GM12891 (cell line): ENCODE data around the gene PQBP1.
A peak's percentile ranks its signal among the peaks of the same experiment; 100 is the strongest.

Experiments used
- DNase-seq: peaks from one replicate; pipeline ENCODE4 v3.0.0; 2011; ENCODE audit warnings: low spot score; ENCODE audit not compliant: insufficient read length
- FAIRE-seq: peaks from 2 replicates; lab custom pipeline; 2011; peaks lifted over from hg19 to GRCh38; lab: Jason Lieb, UNC
- PAX5 ChIP-seq: IDR thresholded peaks from 2 replicates; pipeline ENCODE4 v1.6.1; 2011; ENCODE audit warnings: low read length, moderate library complexity, mild to moderate bottlenecking; ENCODE audit not compliant: insufficient read depth, severe bottlenecking
- POLR2A ChIP-seq: IDR thresholded peaks from 2 replicates; pipeline ENCODE4 v1.6.1; 2011; ENCODE audit warnings: low read depth, low read length, control low read depth
- POLR2AphosphoS5 ChIP-seq: IDR thresholded peaks from 2 replicates; pipeline ENCODE4 v1.6.1; 2011; ENCODE audit warnings: low read depth, low read length, control low read depth
- POU2F2 ChIP-seq: IDR thresholded peaks from 2 replicates; pipeline ENCODE4 v1.6.1; 2011; ENCODE audit warnings: low read depth, mild to moderate bottlenecking, control low read depth, low read length, moderate library complexity
- SPI1 ChIP-seq: IDR thresholded peaks from 2 replicates; pipeline ENCODE4 v1.6.1; 2011; ENCODE audit warnings: low read depth, low read length, control low read depth
- TAF1 ChIP-seq: IDR thresholded peaks from 2 replicates; pipeline ENCODE4 v1.6.1; 2011; ENCODE audit warnings: low read depth, low read length, control low read depth

The PQBP1 gene

DNA sequence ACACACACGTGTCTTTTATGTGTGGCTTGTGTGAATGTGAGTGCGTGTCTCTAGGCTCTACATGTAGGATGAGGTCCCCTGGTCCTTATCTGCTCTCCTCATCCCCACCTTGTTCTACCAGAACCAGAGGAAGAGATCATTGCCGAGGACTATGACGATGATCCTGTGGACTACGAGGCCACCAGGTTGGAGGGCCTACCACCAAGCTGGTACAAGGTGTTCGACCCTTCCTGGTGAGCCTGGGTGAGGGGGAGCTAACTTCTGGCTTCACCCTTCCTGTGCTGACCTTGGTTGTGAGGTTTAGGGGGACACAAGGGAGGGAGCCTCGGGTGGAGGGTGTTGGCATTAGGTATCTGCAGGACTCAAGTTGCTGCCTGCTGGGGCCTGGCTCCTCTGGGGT lies 3.3 kb downstream of the PQBP1 start:
- DNase-seq: no peak
- no peak for TF ChIP-seq PAX5
- TF ChIP-seq POLR2A: no peak
- TF ChIP-seq SPI1: no peak
- no peak for TF ChIP-seq TAF1
- TF ChIP-seq POU2F2: no peak
- TF ChIP-seq POLR2AphosphoS5: no peak
- no peak for FAIRE-seq

DNA sequence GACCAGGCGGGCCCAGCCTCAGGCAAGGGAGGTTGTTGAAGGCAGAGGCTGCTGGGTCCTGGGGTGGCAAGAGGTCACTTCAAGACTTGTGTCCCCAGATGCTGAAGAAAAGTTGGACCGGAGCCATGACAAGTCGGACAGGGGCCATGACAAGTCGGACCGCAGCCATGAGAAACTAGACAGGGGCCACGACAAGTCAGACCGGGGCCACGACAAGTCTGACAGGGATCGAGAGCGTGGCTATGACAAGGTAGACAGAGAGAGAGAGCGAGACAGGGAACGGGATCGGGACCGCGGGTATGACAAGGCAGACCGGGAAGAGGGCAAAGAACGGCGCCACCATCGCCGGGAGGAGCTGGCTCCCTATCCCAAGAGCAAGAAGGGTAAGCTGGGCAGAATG lies 4.4 kb downstream of the PQBP1 start:
- DNase-seq: no peak
- FAIRE-seq: no peak
- TF ChIP-seq PAX5: no peak
- TF ChIP-seq SPI1: no peak
- TF ChIP-seq POLR2A: 0 out of 2 replicates have a peak, but pooled peaks have one; percentile 29

- DNase-seq: no peak
- no peak for FAIRE-seq
- TF ChIP-seq PAX5 (no peak), POU2F2 (no peak), POLR2AphosphoS5 (no peak), TAF1 (no peak), POLR2A (no peak), SPI1 (no peak)
Observed at GRCh38 chrX:48902776-48903175, 5.0 kb downstream of the PQBP1 start.

GRCh38 chrX:48903290-48903689 lies 5.6 kb downstream of the PQBP1 start:
- DNase-seq (no peak), FAIRE-seq (no peak)
- no peak; the same call in 1 of the 2 replicates for TF ChIP-seq POLR2A
- TF ChIP-seq SPI1: no peak
- no peak for TF ChIP-seq POU2F2

- FAIRE-seq (no peak), DNase-seq (no peak)
- no peak for TF ChIP-seq POU2F2
- TF ChIP-seq SPI1: no peak
- TF ChIP-seq POLR2AphosphoS5: no peak
Observed at GRCh38 chrX:48904180-48904579, 6.5 kb downstream of the PQBP1 start.

- FAIRE-seq (no peak), DNase-seq (no peak)
- no peak for TF ChIP-seq TAF1
- TF ChIP-seq POLR2AphosphoS5: no peak
- no peak for TF ChIP-seq POLR2A
- no peak for TF ChIP-seq SPI1
- no peak for TF ChIP-seq POU2F2
- no peak for TF ChIP-seq PAX5
Observed at GRCh38 chrX:48904626-48905025, 6.9 kb downstream of the PQBP1 start.

DNA sequence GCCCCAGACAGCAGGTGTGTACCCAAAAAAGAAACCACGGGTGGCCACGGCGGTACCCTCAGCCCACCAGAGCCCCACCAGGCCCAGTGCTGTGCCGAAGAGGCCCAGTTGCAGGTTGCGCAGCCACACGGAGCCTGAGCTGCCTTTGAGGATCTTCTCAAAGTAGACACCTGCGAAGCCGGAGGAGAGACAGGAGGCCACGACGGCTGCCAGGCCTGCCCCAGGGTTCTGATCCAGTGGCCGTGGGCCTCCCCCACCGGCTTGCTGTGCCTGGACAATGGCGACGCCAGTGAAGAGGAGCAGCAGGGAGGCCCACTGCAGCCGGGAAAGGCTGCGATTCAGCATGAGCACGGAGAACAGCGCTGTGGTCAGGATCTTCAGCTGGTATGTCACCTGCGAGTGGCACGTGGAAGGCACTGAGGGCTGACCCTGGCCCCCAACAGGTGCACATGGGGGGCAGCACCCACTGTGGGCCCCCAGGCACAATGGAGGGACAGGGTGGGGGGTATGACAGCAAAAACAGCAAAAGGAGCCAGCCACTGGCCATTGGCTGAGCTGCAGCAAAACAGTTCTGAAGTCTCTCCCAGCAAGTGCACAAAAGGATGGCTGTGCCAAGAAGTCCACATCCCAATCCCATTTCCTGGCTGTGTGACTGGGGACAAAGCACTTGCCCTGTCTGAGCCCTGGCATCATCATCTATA lies 7.5 kb downstream of the PQBP1 start:
- FAIRE-seq: no peak
- TF ChIP-seq POLR2A (no peak), SPI1 (no peak), POLR2AphosphoS5 (no peak), PAX5 (no peak), POU2F2 (no peak), TAF1 (no peak)
- no peak for DNase-seq

- TF ChIP-seq POLR2AphosphoS5 (no peak), POLR2A (no peak), PAX5 (no peak), POU2F2 (no peak), TAF1 (no peak), SPI1 (no peak)
- DNase-seq (no peak), FAIRE-seq (no peak)
Observed at GRCh38 chrX:48908600-48908999, 10.9 kb downstream of the PQBP1 start.

DNA sequence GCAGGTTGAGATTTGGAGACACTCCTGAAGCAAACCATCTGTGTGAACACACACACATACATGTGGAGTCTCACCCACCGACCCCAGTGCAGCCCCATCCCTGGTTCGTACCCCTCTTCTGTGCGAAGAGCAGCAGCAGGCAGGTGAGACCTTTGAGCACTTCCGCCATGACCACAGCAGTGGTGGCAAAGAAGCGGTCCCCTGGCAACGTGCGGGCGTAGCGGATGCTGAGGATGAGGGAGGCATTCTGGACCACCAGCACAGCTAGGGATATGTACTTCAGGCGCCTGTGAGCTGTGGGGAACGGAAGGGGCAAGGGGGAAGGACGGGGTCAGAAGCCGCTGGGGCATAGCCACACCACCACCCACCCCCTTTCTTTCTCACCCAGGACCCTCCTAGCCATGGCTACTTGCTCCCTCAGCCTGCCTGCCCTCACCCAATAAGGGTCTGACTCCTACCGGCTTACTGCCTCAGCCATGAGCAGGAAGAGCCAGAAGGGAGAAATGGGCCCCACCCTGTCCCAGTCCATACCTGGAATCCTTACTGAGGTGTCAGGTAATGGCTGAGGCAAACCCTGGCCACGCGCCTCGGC lies 12.1 kb downstream of the PQBP1 start:
- DNase-seq (no peak), FAIRE-seq (no peak)
- TF ChIP-seq POLR2AphosphoS5 (no peak; the same call in 1 of the 2 replicates), TAF1 (no peak), PAX5 (no peak), SPI1 (no peak), POU2F2 (no peak), POLR2A (no peak; the same call in 1 of the 2 replicates)

DNA sequence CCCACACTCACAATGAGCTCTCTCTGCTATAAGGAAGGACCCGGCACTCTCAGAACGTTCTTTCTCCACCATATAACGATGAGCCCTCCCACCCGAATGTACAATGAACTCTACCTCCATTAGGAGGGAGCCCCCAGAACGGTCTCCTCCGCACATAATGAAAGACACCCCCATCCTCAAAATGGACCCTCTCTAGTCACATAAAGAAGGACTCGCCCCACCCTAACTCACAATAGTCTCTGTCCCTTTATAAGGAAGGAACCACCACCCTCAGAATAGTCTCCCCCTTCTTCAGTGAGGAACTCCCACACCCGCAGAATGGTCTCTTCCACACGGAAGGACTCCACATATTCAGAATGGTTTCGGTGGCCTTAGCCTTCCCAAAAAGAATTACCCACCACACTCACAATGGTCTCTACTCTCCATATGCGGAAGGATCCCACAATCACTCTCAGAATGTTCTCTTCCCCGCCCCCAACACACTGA lies 13.2 kb downstream of the PQBP1 start:
- TF ChIP-seq TAF1 (no peak), POLR2AphosphoS5 (no peak), POU2F2 (no peak), PAX5 (no peak), POLR2A (no peak), SPI1 (no peak)
- FAIRE-seq (no peak), DNase-seq (no peak)
